GM19455 (cell line): ENCODE measurements around the gene EVA1B.

Experiments
- ATAC-seq: cut with Tn5 transposase; IDR thresholded peaks from one replicate; pipeline ENCODE4 v1.9.1; 2021; ENCODE audit not compliant: unreplicated experiment

Gene EVA1B

GRCh38 chr1:36320767-36321118 lies 2.7 kb downstream of the EVA1B start:
- ATAC-seq: no peak

DNA sequence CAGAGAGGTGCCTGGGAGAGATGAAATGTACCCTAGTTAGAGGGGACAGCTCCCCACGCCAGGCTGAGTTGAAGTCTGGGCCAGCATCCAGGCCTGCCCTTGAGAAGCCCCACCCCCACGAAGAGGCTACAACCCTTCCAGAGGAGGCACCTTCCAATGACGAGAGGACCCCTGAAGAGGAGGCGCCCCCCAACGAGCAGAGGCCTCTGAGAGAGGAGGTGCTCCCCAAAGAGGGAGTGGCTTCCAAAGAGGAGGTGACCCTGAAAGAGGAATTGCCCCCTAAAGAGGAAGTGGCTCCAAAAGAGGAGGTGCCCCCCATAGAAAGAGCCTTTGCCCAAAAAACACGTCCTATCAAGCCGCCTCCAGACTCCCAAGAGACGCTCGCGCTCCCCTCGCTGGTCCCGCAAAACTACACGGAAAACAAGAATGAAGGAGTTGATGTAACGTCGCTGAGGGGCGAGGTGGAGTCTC lies 3.1 kb downstream of the EVA1B start:
- ATAC-seq: no peak

GRCh38 chr1:36309397-36309796 lies 14.0 kb downstream of the EVA1B start:
- ATAC-seq: no peak

GRCh38 chr1:36307601-36308330 lies 15.7 kb downstream of the EVA1B start:
- no peak for ATAC-seq

DNA sequence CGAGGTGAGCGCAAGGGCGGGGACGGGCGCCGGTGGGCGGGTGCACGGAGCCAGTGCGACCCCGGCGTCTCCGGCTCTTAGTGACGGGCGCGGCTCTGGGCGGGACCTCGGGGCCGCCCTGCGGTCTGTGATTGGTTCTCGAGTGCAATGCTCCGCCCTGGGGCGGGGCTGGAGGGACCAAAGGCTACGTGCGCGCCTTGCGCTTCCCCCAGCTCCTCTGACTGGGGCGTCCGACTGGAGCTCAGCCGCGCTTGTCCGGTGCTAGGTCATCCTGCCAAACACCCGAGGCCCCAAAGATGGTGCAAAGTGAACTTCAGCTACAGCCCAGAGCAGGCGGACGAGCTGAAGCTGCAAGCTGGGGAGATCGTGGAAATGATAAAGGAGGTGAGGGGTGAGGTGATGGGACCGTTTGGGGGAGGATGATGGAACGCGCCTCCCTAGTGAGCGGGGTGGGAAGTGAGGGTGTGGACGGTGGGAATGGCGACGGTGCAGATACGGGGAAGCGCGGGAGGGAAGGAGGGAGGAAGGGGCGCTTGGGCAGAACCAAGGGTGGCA lies 16.5 kb downstream of the EVA1B start:
- peak; percentile 98 for ATAC-seq

GRCh38 chr1:36306210-36306901 lies 17.1 kb downstream of the EVA1B start, which contains the start of gene SH3D21:
TSS of gene SH3D21 (plus strand) at chr1:36306368. CDS start at chr1:36306421, 53 bp downstream.
- ATAC-seq: peak; percentile 33

- no peak for ATAC-seq
These were observed 17.6 kb downstream of the EVA1B start for GRCh38 chr1:36305915-36306209.

GRCh38 chr1:36304970-36305914 lies 18.2 kb downstream of the EVA1B start:
- no peak for ATAC-seq

- ATAC-seq: no peak
These were observed 18.9 kb downstream of the EVA1B start for GRCh38 chr1:36304521-36304920.

DNA sequence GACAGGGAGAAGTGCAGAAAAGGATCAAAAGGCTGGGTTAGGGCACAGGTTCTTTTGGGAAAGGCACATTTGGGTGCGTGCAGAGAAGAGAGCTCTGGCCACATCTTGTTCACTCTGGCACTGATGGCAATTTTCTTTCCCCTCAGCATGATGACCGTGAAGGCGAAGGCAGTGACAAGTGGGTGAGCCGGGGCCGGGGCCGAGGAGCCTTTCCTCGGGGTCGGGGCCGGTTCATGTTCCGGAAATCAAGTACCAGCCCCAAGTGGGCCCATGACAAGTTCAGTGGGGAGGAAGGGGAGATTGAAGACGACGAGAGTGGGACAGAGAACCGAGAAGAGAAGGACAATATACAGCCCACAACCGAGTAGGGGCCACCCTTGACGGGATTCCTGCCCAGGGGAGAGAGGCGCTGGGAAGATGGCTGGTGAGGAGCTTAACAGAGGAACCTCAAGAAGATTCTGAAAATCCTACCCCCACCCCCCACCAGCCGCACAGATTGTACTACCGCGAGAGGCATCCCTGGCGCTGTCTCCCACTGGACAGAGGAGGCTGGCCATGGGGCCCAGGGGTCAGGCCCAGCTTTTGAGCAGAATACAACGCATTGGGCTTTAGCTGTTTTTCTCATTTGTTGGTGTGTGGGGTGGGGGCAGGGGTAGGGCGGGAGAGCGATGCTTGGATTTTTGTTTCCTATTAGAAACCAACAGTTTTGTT lies 19.6 kb downstream of the EVA1B start:
- no peak for ATAC-seq

- no peak for ATAC-seq
These were observed 20.2 kb downstream of the EVA1B start for GRCh38 chr1:36303244-36303643.

DNA sequence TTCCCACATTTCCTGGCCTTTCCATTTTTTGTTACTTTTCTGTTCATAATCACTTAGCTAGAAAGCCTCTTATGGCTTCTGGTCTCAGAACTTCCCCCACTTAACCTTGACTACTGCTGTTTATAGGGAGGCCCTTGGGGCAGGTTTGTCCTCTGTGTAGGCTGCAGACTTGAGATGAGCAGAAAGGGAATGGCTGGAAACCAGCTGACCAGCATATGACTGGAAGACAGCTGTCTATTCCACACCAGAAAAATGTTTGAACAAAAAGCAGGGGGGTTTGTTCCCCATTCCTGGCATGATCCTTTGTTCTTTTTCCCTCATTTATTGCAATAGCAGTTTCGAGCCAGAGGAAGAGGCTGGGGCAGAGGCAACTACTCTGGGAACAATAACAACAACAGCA lies 22.2 kb downstream of the EVA1B start:
- ATAC-seq: no peak

DNA sequence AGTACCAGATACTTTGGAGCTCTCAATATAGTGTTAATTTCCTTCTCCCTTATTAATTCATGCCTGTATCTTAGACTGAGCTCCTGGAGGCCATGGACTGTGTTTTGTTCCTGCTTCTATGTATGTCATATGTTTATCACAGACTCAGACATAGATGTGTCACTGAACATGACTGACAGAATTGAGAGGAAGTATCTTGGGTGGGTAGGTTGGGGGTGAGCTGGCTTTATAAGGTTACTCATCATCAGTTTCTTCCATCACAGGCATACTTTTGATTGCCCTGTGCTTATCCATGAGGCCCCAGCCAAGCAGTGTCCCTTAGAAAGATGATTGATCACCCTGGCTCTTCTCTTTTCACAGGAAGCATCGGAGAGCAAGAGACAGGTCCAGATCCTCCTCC lies 22.9 kb downstream of the EVA1B start:
- no peak for ATAC-seq

GRCh38 chr1:36298640-36299039 lies 24.8 kb downstream of the EVA1B start:
- no peak for ATAC-seq

DNA sequence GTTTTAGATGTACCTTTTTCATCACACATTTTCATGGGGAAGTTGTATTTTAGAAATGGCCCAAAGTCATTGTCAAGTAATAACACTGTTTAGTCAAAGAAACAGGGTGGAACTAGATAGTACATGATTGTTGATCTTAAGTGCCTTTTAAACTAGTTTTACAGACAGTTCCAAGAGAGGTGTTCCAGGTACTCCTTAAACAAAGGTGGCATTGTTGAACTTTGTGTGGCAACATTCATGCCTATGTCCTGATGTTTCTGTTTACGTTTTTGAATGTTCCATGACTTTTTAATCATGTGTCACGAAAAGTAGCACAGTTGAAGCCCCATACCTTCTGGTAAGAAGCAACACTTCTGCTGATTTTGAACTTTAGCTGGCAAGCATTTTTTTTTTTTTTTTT lies 26.4 kb downstream of the EVA1B start:
- no peak for ATAC-seq

GRCh38 chr1:36295390-36295789 lies 28.1 kb downstream of the EVA1B start:
- no peak for ATAC-seq

DNA sequence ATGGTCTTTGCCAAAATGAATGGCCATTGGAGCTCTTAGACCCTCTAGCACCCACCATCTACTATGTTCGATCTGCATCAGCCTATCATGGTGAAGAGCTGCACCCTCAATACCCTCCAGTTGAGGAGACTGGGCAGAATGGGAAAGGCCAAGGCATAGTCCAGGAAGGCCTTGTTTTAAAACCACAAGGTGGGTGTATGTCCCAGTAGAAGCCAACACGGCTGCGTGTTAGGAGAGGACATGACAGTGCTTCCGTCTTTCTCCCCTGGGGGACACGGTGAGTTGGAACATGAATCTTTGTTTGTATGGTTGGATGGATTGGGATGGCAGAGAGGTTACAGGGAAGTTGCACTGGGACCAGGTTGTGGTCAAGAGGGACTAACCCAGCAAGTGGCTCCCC lies 35.9 kb downstream of the EVA1B start:
- no peak for ATAC-seq

- no peak for ATAC-seq
These were observed 36.6 kb downstream of the EVA1B start for GRCh38 chr1:36286802-36287201.

GRCh38 chr1:36285443-36286101 lies 37.9 kb downstream of the EVA1B start:
- no peak for ATAC-seq

DNA sequence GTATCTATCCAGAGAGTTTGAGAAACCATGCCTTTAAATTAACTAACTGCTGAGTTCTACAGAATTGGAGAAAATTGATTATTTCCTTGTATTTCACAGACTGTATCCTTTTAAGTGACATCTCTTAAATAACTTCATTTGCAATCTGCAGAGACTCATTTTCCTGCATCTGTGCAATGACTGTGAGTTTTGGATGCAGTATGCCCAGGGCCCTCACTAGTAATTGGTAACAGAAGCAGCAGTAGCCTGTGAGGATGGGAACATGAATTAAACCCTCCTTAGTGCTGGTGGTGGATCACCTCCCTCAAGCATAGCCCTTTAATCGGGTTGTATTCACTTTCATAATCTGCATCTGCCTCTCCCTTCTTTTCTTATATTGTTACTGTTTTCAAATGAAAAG lies 38.9 kb downstream of the EVA1B start:
- ATAC-seq: no peak
